Cardiac fibroblast (primary cell): ENCODE data around the gene SMAD9.

ENCODE experiments used
- DNase-seq, 2 donors: peaks; one replicate each; pipeline versions ENCODE4 v3.0.0 to v3.0.0-alpha.2; 2010; ENCODE audit warnings: low read depth in 2 of 2
- H3K4me3 ChIP-seq, 2 donors: replicated peaks in 1 of 2; 1 replicate in 1 of 2; 2 replicates in 1 of 2; pipeline ENCODE4 v1.5.1; 2011; ENCODE audit warnings: low read depth in 2 of 2, low read length in 2 of 2, mild to moderate bottlenecking in 2 of 2, moderate library complexity in 1 of 2
- CTCF ChIP-seq: IDR thresholded peaks from one replicate; pipeline ENCODE4 v1.5.1; 2011; ENCODE audit warnings: low read depth, mild to moderate bottlenecking, low read length, inconsistent platforms

Gene SMAD9

GRCh38 chr13:36847606-36848005 lies 72.4 kb downstream of the SMAD9 start:
- DNase-seq: no peak
- no peak for TF ChIP-seq CTCF
- no peak overlapping the region for H3K4me3 ChIP-seq

- no peak for DNase-seq
- no peak for TF ChIP-seq CTCF
- H3K4me3 ChIP-seq: no peak overlapping the region
Measured at GRCh38 chr13:36841391-36841790, 78.6 kb downstream of the SMAD9 start.

- no peak for DNase-seq
- no peak for TF ChIP-seq CTCF
- no peak overlapping the region for H3K4me3 ChIP-seq
Measured at GRCh38 chr13:36840718-36841250, 79.3 kb downstream of the SMAD9 start.

- no peak for DNase-seq
- H3K4me3 ChIP-seq: no peak overlapping the region
- no peak for TF ChIP-seq CTCF
Measured at GRCh38 chr13:36839981-36840380, 80.1 kb downstream of the SMAD9 start.

GRCh38 chr13:36839281-36839680 lies 80.8 kb downstream of the SMAD9 start:
- DNase-seq: no peak
- TF ChIP-seq CTCF: no peak

GRCh38 chr13:36837354-36838092 lies 82.5 kb downstream of the SMAD9 start:
- no peak overlapping the region for H3K4me3 ChIP-seq
- no peak for DNase-seq
- no peak for TF ChIP-seq CTCF

More at GRCh38 chr13:36839281-36839680, 80.8 kb downstream of the SMAD9 start:
- H3K4me3 ChIP-seq: no peak overlapping the region
